NCI-H1105 (cell line): ENCODE measurements around the gene NYAP2.

ENCODE experiments used
- DNase-seq: peaks from one replicate; lab custom pipeline; 2025; lab: John Stamatoyannopoulos, UW

The NYAP2 gene

DNA sequence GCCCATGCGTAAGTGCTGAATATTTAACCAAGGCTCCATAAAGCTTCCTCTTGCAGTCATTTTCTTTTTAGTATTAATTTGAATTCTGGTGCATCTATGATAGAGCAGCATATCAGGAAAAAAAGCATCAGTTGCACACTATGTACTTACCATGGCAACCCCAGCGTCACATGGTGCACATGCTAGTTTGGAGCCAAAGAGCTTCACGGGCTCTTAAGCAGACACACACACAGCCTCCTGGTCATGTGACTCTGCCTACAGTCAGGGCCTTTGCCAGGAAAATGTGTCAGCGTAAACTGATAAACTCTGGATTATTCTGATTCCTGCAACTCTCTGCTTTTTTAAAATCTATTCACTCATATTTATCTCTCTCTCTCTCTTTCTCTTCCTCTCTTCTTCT is 30.2 kb downstream of the NYAP2 start:
- peak; percentile 77 for DNase-seq

GRCh38 chr2:225431105-225431863 is 31.8 kb downstream of the NYAP2 start:
- peak; percentile 5 for DNase-seq

DNA sequence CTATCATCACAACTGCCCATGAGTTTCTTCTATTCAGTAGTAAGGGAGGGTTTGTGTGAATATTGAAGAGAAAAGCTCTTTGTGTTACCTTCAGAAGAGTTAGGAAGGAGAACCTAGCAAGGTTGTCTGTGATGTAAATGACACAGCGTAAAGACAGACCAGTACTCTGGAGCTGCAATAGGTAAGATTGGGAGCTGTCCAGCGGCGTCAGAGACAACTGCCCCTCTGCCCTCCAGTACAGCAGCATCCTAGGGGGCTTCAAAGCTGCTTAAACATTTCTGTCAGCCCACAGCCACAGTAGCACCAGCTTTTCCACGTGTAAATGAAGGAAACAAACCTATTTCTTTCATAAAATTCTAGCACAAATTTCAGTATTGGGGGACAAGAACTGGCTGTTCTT is 34.5 kb downstream of the NYAP2 start:
- no peak for DNase-seq

DNA sequence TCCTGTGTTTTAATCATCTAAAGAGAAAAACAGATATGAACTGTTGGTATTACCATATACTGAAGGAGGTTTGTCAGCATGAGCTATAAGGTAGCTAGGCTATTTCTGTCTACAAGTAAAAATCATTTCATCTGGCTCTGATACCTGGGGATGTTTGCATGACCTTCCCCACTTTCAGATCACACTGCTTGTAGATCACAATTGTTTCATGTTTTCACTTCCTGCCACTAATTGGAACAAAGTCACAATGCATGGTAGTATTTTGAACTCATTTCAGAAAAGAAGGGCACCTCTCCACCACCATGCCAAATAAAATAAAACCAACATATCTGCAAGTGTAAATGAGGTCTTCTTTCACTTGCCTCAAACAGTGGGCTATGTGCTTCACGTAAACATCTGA is 37.8 kb downstream of the NYAP2 start:
- no peak for DNase-seq

- no peak for DNase-seq
Measured at GRCh38 chr2:225438248-225438647, 38.7 kb downstream of the NYAP2 start.

DNA sequence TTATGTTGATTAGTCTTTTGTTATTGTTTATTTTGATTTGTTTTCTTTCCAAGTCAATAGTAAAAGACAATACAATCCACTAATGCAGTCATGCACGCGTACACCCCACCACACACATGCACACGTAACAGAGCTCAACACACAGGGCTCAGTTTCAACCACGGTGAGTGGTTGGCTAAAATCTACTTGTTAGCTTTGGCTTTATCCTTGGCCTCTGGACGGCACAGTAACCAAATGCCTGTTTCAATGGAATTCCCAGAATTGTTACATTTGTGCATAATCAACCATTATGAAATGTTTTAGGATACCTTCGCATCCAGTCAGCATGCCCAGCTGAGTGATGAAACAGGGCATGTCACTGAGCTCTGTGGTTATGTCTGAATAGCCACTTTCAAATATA is 53.2 kb downstream of the NYAP2 start:
- DNase-seq = no peak

GRCh38 chr2:225454412-225454811 is 54.9 kb downstream of the NYAP2 start:
- no peak for DNase-seq

GRCh38 chr2:225456619-225457260 is 57.2 kb downstream of the NYAP2 start:
- no peak for DNase-seq

DNA sequence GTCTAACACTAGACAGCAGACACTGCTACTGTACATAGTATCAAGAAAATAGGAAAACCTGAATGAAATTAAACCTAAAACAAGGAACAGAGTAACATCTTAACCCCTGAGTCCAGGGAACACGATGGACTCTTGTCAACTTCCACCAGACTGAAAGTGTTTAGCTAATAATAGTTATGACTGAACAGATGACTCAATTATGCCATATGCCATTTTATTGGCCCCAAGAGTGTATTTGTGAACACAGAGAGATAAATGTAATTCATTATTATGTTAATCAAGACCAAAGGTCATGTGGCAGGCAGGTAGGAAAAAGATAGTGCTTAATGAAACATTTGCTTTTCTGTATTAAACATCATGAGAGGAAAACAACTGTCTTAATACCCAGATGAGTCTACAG is 58.0 kb downstream of the NYAP2 start:
- DNase-seq = no peak

DNA sequence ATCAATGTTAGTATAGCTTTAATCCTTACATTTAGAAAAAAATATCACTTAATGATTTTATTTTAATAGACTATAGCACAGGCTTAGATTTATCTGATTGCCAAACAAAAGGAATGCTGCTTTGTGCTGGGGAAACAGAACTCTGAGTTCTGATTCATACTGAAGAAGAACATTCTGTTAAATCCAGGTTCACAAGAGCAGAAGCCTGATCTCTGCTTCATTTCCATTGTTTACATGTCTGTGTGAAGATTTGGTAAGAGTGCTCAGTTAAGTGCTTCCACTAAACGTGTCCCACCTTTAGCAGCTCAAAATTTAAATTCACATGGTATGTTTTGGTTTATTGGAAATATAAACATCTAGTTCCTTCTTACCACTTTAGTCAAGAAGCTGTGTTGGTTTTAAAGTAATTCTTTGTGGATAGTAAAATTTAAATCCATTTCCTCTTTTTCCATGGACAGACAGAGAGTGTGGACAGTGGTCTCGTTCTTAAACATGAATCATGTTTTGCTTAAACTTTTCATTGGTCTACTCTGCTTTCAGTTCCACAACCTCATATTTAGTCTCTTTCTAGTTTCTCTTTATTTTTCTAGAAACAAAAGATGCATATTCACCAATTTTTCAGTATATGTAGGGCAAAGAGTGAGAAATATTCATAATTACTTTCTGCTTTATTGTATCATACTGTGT is 59.1 kb downstream of the NYAP2 start:
- no peak for DNase-seq

GRCh38 chr2:225462417-225462816 is 62.9 kb downstream of the NYAP2 start:
- no peak for DNase-seq

- no peak for DNase-seq
Measured at GRCh38 chr2:225462945-225463344, 63.4 kb downstream of the NYAP2 start.

DNA sequence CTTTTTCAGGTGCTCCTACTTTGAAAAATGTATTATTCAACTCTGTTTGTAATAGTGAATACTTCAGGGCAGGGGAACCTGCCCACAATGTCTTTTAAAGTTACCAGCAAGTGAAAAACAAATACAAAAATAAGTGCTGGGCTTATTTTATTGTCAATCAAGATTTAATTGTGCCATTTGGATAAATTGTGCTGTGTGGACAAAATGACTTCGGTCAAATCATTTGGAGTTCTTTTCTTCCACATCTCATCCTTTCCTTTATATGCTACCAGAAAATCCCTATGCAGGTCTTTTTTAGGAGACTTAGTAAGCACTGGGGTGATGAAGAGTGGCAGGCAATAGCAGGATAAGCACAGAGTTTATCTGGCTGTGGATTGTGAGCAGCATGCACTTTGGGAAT is 63.9 kb downstream of the NYAP2 start:
- DNase-seq = no peak

DNA sequence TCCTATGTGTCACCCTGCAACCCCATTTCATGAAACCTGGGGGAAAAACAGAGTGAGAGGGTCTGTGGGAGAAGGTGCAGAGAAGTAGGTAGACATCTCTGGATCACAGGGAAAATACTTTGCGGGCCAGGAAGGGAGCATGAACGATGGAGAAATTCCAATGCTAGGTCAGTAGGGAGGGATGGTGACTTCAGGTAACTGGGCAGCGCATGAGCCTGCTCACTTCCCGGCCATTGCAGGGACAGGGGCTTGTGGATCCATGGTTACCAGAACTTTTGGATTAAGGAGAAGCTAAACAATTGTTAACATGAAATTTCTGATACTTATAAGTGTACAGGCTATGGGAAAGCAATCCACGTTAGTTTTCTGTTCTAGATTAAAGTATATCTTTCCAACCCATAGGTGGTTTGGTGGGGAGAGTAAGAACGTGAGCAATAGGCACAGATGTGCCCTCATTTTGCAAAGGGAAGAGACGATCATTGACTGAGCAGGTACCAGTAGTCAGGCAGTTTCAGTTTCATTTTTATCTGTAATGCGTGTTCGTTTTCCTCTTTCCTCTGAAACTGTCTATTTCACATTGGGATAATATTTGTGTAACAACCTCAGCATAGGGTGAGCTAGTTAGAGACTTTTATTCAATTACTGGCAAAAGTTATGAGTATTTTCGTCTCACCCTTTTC is 65.0 kb downstream of the NYAP2 start:
- DNase-seq = no peak

DNA sequence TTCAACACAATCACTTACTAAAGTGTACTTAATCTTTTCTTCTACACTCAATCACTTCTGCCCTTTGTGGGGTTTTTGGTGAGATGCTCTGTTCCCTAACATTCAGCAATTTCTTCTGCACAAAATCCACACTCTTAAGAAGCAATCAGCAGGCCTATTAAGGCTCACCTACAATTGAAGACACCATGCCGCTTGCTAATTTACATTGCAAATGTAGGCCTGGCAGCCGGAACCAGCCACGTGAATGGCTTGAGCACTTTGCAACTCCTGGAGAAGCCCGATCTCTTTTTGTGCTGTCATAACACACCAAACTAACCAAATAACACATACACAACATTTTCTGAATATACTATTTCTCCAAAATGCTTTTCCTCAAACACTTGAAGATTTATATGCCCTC is 66.3 kb downstream of the NYAP2 start:
- no peak for DNase-seq

- DNase-seq = no peak
Measured at GRCh38 chr2:225466891-225467604, 67.5 kb downstream of the NYAP2 start.

DNA sequence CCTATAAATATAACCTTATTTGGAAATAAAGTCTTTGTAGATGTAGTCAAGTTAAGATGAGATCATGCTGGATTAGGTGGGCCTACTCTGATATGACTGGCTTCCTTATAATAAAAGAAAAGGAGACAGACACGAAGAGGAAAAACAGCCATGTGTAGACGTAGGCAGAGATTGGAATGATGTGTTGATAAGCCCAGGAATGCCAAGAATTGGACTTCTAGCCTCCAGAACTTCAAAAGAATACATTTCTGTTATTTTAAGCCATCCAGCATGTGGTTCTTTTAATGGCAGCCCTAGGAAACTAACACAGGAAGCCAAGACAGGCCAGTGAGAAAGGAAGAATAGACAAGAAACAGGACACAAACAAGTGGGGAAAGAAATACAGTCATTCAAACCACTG is 68.6 kb downstream of the NYAP2 start:
- DNase-seq = no peak

GRCh38 chr2:225471039-225471438 is 71.5 kb downstream of the NYAP2 start:
- DNase-seq = no peak

GRCh38 chr2:225471482-225471881 is 72.0 kb downstream of the NYAP2 start:
- DNase-seq = no peak

GRCh38 chr2:225472161-225472560 is 72.7 kb downstream of the NYAP2 start:
- no peak for DNase-seq

DNA sequence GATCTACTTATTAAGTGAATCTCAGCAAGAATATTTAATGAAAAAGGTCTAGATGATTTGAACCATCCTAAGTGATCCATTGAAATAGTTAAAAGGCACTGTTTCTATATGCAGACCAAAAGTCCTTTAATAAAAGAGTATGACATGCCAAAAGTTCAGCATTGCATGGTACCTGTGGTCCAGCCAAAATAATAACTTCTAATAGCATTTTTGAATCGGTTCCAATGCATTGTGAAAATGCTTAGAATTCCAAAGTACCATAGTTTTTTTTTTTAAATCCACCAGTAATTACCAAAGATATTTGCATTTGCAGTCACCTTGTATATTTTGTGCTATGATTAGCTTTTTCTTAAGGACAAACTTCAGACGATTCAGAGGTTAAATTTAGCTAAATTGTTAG is 79.9 kb downstream of the NYAP2 start:
- no peak for DNase-seq

DNA sequence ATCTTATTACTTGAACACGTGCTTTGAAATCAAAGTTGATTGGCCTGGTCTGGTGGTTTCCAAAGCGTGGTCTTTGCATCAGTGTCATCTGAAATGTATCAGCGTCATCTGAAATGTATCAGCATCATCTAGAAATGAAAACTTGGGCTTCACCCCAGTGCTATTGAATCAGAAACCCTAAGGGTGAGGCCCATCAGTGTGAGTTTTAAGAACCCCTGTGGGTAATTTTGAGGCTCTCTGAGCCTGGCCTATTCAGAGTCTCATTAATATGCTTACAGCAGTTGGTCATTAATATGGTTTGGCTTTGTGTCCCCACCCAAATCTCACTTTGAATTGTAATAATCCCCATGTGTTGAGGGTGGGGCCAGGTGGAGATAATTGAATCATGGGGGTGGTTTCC is 85.2 kb downstream of the NYAP2 start:
- DNase-seq = no peak
